ENCODE measurements around the gene SELENOO. TPM values are rescaled to one million over a fixed set of nuclear protein-coding genes. Genes with fewer than 3 reads are reported as not detected.

The SELENOO gene
- total and polyA plus RNA-seq, 3 experiments from 2014 or later, result 6.1 to 25.9 (median 22.3) TPM

DNA sequence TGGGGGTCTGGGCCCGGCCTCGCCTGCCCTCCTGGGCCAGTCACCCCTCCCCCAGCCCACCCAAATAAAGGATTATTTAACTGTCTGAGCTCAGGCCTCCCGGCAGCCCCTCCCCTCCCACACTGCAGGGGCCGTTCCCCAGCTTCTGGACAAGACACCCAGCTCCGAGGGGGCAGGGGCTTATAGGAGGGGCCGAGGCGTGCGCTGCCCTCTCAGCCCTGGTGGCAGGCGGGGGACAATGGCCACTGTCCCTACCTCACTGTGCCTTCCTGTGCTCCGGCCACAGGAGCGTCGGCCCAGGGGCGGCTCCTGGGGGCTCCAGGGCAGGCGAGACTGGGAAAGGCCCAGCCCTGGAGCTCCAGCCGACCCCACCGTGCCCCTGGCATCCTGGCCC, 2.2 kb upstream of the SELENOO start:
- Mint-ChIP-seq H3K36me3 (peaks cover 0 to 47% (median 0%) of the 10 kb centered on the region in 3 donors), H3K9me3 (no peaks in the 10 kb centered on the region), H3K27me3 (no peaks in the 10 kb centered on the region), H3K4me1 (peaks cover 9 to 26% (median 18%) of the 10 kb centered on the region in 3 donors), H3K27ac (peak overlapping the region in 2 of 8 donors; percentile 5 to 36), H3K4me3 (peak overlapping the region in 1 of 7 donors; percentile 65)
- Histone ChIP-seq H3K36me3 (ENCODE audit: insufficient read depth, low read length) (peaks cover 7% of the 10 kb centered on the region), H3K9me3 (ENCODE audit: low read length) (no peaks in the 10 kb centered on the region), H3K4me3 (ENCODE audit: low read length) (no peak overlapping the region), H3K4me1 (ENCODE audit: insufficient read depth, low read length) (peaks cover 26% of the 10 kb centered on the region), H3K27ac (ENCODE audit: low read depth, low read length) (no peak overlapping the region), H3K27me3 (ENCODE audit: insufficient read depth, low read length, poor library complexity, severe bottlenecking) (no peaks in the 10 kb centered on the region)
- DNase-seq, result no peak
- ChIA-PET CTCF (no interaction called here), POLR2A (no interaction called here)

DNA sequence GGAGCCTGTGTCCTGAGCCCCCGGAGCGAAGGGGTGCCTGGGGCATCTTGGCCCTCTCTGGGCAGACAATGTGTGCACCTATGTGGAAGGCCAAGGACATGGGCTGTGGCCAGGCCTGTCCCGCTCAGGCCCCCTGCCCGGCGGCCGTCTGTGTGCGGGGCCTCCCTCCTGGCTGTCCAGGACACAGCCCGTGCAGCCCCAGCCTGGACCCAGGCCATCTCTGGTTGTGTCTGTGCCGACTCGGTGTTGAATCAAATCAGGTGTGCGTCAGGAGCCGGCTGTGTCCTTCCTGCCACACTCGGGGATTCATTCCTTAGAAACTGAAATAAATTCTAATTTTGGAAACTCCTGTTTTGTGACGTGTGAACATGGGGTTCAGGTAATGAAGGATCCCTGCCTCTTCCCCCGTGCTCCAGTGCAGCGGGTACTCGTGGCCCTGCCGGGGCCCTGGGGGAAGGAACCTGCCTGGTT, 1.5 kb upstream of the SELENOO start:
- no peaks in the 10 kb centered on the region for H3K27me3 ChIP-seq (ENCODE audit: insufficient read depth, low read length, poor library complexity, severe bottlenecking)
- Mint-ChIP-seq H3K36me3 (peaks cover 0 to 46% (median 0%) of the 10 kb centered on the region in 3 donors), H3K27ac (peak overlapping the region in 6 of 8 donors; percentile 34 to 89 (median 69)), H3K4me3 (peak overlapping the region in 6 of 7 donors; percentile 60 to 85 (median 65)), H3K27me3 (no peaks in the 10 kb centered on the region), H3K9me3 (no peaks in the 10 kb centered on the region), H3K4me1 (peaks cover 12 to 30% (median 22%) of the 10 kb centered on the region in 3 donors)
- H3K36me3 ChIP-seq (ENCODE audit: insufficient read depth, low read length), result peaks cover 6% of the 10 kb centered on the region
- ChIA-PET POLR2A (interaction anchor here (1.0 kb wide), 1 partner anchor 8 kb away, joined by 4 read pairs; no protein-coding TSS in a partner anchor), CTCF (no interaction called here)
- H3K9me3 ChIP-seq (ENCODE audit: low read length), result no peaks in the 10 kb centered on the region
- H3K4me3 ChIP-seq (ENCODE audit: low read length), result no peak overlapping the region
- DNase-seq, result no peak
- H3K27ac ChIP-seq (ENCODE audit: low read depth, low read length), result no peak overlapping the region
- peaks cover 23% of the 10 kb centered on the region for H3K4me1 ChIP-seq (ENCODE audit: insufficient read depth, low read length)

DNA sequence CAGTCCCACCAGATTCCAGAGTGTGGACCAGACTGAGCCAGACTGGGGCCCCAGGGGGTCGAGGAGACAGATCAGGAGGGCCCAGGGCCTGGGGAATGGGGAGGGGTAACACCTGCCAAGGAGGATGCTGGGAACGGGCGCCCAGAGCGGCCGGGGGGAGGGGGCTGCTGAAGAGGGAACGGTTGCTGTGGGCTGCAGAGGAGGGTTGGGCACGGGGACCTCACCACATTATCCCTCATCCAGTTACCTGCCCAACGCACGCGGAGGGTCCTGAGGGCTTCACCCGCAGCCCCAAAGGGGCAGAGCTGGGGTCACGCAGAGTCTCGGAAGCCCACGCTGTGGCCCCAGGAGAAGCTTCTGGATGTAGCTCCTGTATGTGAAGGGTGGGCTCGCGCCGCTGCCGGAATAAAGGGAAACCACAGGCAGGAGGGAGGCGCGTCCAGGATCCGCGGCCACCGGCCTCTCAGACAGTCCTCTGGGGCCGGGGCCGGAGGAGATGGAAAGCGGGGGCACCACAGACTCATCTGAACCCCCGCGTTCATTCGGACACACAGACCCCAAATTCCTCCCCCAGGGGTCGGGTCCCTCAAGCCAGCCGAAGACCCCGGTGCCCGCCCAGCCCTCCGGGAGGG, 866 bp upstream of the SELENOO start:
- no peaks in the 10 kb centered on the region for H3K27me3 ChIP-seq (ENCODE audit: insufficient read depth, low read length, poor library complexity, severe bottlenecking)
- H3K36me3 ChIP-seq (ENCODE audit: insufficient read depth, low read length), result peaks cover 3% of the 10 kb centered on the region
- peak overlapping the region; percentile 48 to 85 (median 62) for H3K4me3 Mint-ChIP-seq
- H3K9me3 Mint-ChIP-seq, result no peaks in the 10 kb centered on the region
- ChIA-PET CTCF (no interaction called here), POLR2A (interaction anchor here (1.0 kb wide), 1 partner anchor 8 kb away, joined by 4 read pairs; no protein-coding TSS in a partner anchor)
- H3K4me1 Mint-ChIP-seq, result peaks cover 15 to 36% (median 26%) of the 10 kb centered on the region in 3 donors
- H3K9me3 ChIP-seq (ENCODE audit: low read length), result no peaks in the 10 kb centered on the region
- DNase-seq, result no peak
- no peaks in the 10 kb centered on the region for H3K27me3 Mint-ChIP-seq
- peaks cover 0 to 48% (median 2%) of the 10 kb centered on the region in 3 donors for H3K36me3 Mint-ChIP-seq
- peak overlapping the region in 7 of 8 donors; percentile 34 to 89 (median 57) for H3K27ac Mint-ChIP-seq
- peak overlapping the region; percentile 45 for H3K4me3 ChIP-seq (ENCODE audit: low read length)
- H3K27ac ChIP-seq (ENCODE audit: low read depth, low read length), result peak overlapping the region; percentile 69
- peaks cover 23% of the 10 kb centered on the region for H3K4me1 ChIP-seq (ENCODE audit: insufficient read depth, low read length)

DNA sequence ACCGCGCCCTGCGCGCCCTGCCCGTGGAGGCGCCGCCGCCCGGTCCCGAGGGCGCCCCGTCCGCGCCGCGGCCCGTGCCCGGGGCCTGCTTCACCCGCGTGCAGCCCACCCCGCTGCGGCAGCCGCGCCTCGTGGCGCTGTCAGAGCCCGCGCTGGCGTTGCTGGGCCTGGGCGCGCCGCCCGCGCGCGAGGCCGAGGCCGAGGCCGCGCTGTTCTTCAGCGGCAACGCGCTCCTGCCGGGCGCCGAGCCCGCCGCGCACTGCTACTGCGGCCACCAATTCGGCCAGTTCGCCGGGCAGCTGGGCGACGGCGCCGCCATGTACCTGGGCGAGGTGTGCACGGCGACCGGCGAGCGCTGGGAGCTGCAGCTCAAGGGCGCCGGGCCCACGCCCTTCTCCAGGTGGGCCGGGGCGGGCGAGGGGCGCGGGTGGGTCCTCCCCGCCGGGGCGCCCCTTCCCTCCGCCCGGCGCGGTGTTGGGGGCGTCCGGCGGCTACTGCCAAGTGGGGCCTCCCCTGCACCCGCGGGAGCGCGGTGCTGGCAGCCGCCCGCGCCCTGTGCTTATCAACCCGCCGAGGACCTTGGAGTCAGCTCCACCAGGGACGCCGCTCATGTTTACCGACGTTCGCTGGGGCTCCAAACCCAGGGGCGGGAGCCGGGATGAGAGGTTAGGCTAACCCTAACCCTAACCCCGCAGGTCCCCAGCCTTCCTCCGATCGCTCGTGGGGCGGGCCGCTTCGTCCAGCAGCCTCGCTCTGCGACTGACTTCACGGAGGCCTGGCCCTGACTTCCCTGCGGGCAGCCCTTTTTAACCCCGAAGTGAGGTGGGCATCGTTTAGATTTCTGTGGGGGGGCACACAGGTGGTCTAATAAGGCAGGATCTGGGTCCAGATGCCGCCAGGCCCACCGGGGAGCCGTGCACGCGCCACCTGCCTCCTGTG, 649 bp downstream of the SELENOO start:
- Histone ChIP-seq H3K27ac (ENCODE audit: low read depth, low read length) (no peak overlapping the region), H3K9me3 (ENCODE audit: low read length) (no peaks in the 10 kb centered on the region), H3K4me1 (ENCODE audit: insufficient read depth, low read length) (peaks cover 23% of the 10 kb centered on the region), H3K27me3 (ENCODE audit: insufficient read depth, low read length, poor library complexity, severe bottlenecking) (no peaks in the 10 kb centered on the region), H3K36me3 (ENCODE audit: insufficient read depth, low read length) (peaks cover 7% of the 10 kb centered on the region), H3K4me3 (ENCODE audit: low read length) (peak overlapping the region; percentile 28)
- Mint-ChIP-seq H3K27ac (peak overlapping the region; percentile 58 to 91 (median 79)), H3K27me3 (no peaks in the 10 kb centered on the region), H3K4me3 (peak overlapping the region; percentile 81 to 90 (median 86)), H3K36me3 (peaks cover 0 to 45% (median 4%) of the 10 kb centered on the region in 3 donors), H3K4me1 (peaks cover 17 to 42% (median 30%) of the 10 kb centered on the region in 3 donors), H3K9me3 (no peaks in the 10 kb centered on the region)
- CTCF ChIA-PET, result interaction anchor here (1.3 to 1.4 kb wide), 2 partner anchors 26 to 52 kb away, joined by 3 read pairs; no protein-coding TSS in a partner anchor
- no peak for DNase-seq
- POLR2A ChIA-PET, result interaction anchor here (0.7 to 1.5 kb wide), 3 partner anchors 10 to 306 kb away, joined by 3 to 4 read pairs (median 3); partner anchors contain the start of genes LMF2 and NCAPH2

DNA sequence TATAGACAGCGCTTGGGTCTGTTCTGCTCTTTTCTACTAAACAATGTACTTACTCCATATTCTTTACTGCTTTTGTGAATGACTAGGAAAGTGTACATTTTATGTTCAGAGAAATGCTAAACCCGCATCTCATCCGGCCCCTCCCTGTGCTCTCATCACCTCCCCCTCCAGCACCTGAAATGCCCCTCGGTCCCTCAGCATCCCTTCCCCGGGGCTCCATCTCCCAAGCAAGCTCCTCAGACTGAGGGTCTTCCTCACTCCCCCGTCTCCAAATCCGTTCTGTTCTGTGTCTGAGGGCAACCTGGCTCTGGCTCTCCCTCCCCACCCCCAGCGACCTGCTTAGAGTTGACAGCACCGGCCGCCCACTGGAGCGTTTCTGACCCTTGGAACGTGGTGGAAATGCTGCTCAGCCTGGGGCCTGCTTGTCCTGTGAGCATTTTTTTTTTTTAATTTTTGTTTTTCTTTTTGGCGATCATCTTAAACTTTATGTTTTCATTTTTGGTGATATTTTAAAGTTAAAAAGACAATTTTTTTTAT, 1.4 kb downstream of the SELENOO start:
- Histone ChIP-seq H3K4me1 (ENCODE audit: insufficient read depth, low read length) (peaks cover 23% of the 10 kb centered on the region), H3K36me3 (ENCODE audit: insufficient read depth, low read length) (peaks cover 8% of the 10 kb centered on the region)

DNA sequence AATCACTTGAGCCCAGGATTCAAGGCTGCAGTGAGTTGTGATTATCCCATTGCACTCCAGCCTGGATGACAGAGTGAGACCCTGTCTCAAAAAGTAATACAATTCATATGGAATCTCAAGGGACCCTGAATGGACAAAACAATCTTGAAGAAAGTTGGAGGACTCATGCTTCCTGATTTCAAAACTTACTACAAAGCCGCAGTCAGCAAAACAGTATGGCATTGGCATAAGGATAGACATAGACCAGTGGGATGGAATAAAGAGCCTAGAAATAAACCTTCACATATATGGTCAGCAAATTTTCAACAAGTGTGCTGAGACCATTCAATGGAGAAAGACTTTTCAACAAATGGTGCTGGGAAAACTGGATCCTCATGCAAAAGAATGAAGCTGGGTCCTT, 2.5 kb downstream of the SELENOO start:
- H3K27ac Mint-ChIP-seq, result no peak overlapping the region
- peaks cover 0 to 46% (median 4%) of the 10 kb centered on the region in 3 donors for H3K36me3 Mint-ChIP-seq
- H3K9me3 Mint-ChIP-seq, result no peaks in the 10 kb centered on the region
- peaks cover 8% of the 10 kb centered on the region for H3K36me3 ChIP-seq (ENCODE audit: insufficient read depth, low read length)
- H3K4me3 ChIP-seq (ENCODE audit: low read length), result no peak overlapping the region
- DNase-seq, result no peak
- CTCF ChIA-PET, result no interaction called here
- H3K9me3 ChIP-seq (ENCODE audit: low read length), result no peaks in the 10 kb centered on the region
- peaks cover 23% of the 10 kb centered on the region for H3K4me1 ChIP-seq (ENCODE audit: insufficient read depth, low read length)
- peaks cover 17 to 42% (median 30%) of the 10 kb centered on the region in 3 donors for H3K4me1 Mint-ChIP-seq
- H3K27ac ChIP-seq (ENCODE audit: low read depth, low read length), result no peak overlapping the region
- POLR2A ChIA-PET, result no interaction called here
- no peaks in the 10 kb centered on the region for H3K27me3 Mint-ChIP-seq
- no peaks in the 10 kb centered on the region for H3K27me3 ChIP-seq (ENCODE audit: insufficient read depth, low read length, poor library complexity, severe bottlenecking)
- H3K4me3 Mint-ChIP-seq, result peak overlapping the region in 5 of 7 donors; percentile 3 to 60 (median 39)

More for the DNA sequence above, 1.4 kb downstream of the SELENOO start:
- H3K27ac ChIP-seq (ENCODE audit: low read depth, low read length), result no peak overlapping the region
- Mint-ChIP-seq H3K9me3 (no peaks in the 10 kb centered on the region), H3K27ac (peak overlapping the region; percentile 58 to 91 (median 79)), H3K4me3 (peak overlapping the region; percentile 81 to 90 (median 86)), H3K36me3 (peaks cover 0 to 45% (median 4%) of the 10 kb centered on the region in 3 donors), H3K27me3 (no peaks in the 10 kb centered on the region), H3K4me1 (peaks cover 17 to 42% (median 30%) of the 10 kb centered on the region in 3 donors)
- H3K4me3 ChIP-seq (ENCODE audit: low read length), result peak overlapping the region; percentile 28
- ChIA-PET POLR2A (interaction anchor here (1.0 to 1.5 kb wide), 2 partner anchors 12 to 306 kb away, joined by 3 read pairs; partner anchors contain the start of genes LMF2 and NCAPH2), CTCF (interaction anchor here (1.3 to 1.4 kb wide), 2 partner anchors 27 to 53 kb away, joined by 3 read pairs; no protein-coding TSS in a partner anchor)
- H3K27me3 ChIP-seq (ENCODE audit: insufficient read depth, low read length, poor library complexity, severe bottlenecking), result no peaks in the 10 kb centered on the region
- no peak for DNase-seq
- no peaks in the 10 kb centered on the region for H3K9me3 ChIP-seq (ENCODE audit: low read length)

DNA sequence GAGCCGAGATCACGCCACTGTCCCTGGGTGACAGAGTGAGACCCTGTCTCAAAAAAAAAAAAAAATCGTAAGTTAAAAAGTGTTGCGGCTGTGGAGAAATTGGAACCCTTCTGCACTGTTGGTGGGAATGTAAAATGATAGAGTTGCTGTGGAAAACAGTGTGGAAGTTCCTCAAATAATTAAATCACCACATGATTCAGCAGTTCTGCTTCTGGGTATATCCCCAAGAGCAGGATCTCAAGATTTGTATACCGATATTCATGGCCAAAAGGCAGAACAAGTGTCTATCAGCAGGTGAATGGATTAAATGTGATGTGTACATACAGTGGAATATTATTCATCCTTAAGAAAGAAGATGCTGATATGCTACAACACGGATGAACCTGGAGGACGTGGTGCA, 3.8 kb downstream of the SELENOO start:
- no peak overlapping the region for H3K4me3 ChIP-seq (ENCODE audit: low read length)
- CTCF ChIA-PET, result no interaction called here
- H3K36me3 ChIP-seq (ENCODE audit: insufficient read depth, low read length), result peaks cover 8% of the 10 kb centered on the region
- Mint-ChIP-seq H3K36me3 (peaks cover 0 to 43% (median 4%) of the 10 kb centered on the region in 3 donors), H3K9me3 (no peaks in the 10 kb centered on the region), H3K4me1 (peaks cover 18 to 38% (median 30%) of the 10 kb centered on the region in 3 donors), H3K27ac (peak overlapping the region in 5 of 8 donors; percentile 3 to 89 (median 6)), H3K4me3 (peak overlapping the region in 1 of 7 donors; percentile 77), H3K27me3 (no peaks in the 10 kb centered on the region)
- H3K27ac ChIP-seq (ENCODE audit: low read depth, low read length), result no peak overlapping the region
- no peak for DNase-seq
- no peaks in the 10 kb centered on the region for H3K9me3 ChIP-seq (ENCODE audit: low read length)
- H3K4me1 ChIP-seq (ENCODE audit: insufficient read depth, low read length), result peaks cover 18% of the 10 kb centered on the region
- POLR2A ChIA-PET, result interaction anchor here (1.5 kb wide), 1 partner anchor 14 kb away, joined by 3 read pairs; no protein-coding TSS in a partner anchor
- H3K27me3 ChIP-seq (ENCODE audit: insufficient read depth, low read length, poor library complexity, severe bottlenecking), result no peaks in the 10 kb centered on the region

Measured in CD8-positive, alpha-beta memory T cell (primary cell).